HG03066 (cell line): ENCODE results near the gene MYCBPAP.

Experiments
- ATAC-seq: cut with Tn5 transposase; IDR thresholded peaks from one replicate; pipeline ENCODE4 v1.9.1; 2021; ENCODE audit warnings: low read depth; ENCODE audit not compliant: unreplicated experiment

MYCBPAP gene

GRCh38 chr17:50565402-50566350 lies 57.4 kb downstream of the MYCBPAP start:
- no peak for ATAC-seq

- no peak for ATAC-seq
Measured at GRCh38 chr17:50566886-50567285, 58.6 kb downstream of the MYCBPAP start.

GRCh38 chr17:50568659-50569058 lies 60.4 kb downstream of the MYCBPAP start:
- no peak for ATAC-seq

GRCh38 chr17:50569592-50569991 lies 61.4 kb downstream of the MYCBPAP start:
- ATAC-seq: no peak

- no peak for ATAC-seq
Measured at GRCh38 chr17:50570032-50570431, 61.8 kb downstream of the MYCBPAP start.

GRCh38 chr17:50570528-50570927 lies 62.3 kb downstream of the MYCBPAP start:
- ATAC-seq: no peak

DNA sequence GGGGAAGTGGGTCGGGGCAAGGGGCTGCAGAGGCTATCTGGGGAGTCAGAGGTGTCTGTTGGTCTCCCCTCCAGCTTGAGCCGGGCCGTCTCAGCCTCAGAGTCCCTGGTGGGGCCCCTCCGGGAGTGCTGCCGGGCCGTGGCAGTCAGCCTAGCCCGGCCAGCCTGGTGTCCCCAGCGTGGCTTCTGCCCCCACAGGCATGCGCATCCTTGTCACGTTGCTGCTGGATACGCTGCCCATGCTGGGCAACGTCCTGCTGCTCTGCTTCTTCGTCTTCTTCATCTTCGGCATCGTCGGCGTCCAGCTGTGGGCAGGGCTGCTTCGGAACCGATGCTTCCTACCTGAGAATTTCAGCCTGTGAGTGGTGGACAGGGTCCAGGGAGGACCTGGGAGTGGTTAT lies 63.4 kb downstream of the MYCBPAP start:
- ATAC-seq: no peak

DNA sequence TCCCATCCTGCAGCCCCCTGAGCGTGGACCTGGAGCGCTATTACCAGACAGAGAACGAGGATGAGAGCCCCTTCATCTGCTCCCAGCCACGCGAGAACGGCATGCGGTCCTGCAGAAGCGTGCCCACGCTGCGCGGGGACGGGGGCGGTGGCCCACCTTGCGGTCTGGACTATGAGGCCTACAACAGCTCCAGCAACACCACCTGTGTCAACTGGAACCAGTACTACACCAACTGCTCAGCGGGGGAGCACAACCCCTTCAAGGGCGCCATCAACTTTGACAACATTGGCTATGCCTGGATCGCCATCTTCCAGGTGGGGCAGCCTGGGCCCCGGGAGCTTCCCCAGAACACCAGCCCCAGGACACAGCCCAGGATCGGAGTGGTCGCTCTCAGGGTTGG lies 64.3 kb downstream of the MYCBPAP start:
- ATAC-seq: no peak

DNA sequence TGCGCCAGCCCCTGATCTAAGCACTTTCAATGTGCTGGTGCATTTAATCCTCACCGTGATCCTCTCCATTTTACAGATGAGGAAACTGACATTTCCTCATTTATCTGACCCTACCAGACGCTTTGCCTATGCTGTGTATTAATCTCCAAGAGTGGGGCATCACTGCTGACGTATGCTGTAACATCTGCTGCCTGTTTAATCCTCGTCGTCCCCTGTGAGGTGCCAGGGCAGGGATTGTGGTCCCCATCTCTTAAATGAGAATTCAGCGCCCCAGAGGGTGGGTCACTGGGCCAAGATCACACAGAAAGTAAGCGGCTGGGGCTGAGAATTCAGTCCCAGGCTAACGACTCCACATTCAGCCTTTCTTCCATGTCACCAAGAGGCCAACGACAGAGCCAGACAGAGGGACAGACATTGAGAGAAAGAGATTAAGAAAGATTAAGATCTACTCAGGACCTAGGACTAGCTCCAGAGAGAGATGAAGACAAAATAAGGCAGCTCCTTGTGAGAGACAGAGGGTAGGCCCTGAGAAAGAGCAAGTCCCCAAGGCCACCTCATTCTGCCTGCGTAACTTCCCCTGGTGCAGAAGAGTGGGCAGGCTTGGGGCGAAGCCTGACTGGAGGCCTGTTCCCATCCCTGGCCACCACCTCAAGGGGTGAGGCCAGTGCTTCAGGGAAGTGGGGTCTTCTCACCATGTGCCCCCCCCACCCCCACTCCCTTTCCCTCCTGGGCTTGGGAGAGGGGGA lies 65.8 kb downstream of the MYCBPAP start:
- ATAC-seq: no peak

DNA sequence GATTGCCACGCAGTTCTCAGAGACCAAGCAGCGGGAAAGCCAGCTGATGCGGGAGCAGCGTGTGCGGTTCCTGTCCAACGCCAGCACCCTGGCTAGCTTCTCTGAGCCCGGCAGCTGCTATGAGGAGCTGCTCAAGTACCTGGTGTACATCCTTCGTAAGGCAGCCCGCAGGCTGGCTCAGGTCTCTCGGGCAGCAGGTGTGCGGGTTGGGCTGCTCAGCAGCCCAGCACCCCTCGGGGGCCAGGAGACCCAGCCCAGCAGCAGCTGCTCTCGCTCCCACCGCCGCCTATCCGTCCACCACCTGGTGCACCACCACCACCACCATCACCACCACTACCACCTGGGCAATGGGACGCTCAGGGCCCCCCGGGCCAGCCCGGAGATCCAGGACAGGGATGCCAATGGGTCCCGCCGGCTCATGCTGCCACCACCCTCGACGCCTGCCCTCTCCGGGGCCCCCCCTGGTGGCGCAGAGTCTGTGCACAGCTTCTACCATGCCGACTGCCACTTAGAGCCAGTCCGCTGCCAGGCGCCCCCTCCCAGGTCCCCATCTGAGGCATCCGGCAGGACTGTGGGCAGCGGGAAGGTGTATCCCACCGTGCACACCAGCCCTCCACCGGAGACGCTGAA lies 67.5 kb downstream of the MYCBPAP start:
- ATAC-seq: no peak

DNA sequence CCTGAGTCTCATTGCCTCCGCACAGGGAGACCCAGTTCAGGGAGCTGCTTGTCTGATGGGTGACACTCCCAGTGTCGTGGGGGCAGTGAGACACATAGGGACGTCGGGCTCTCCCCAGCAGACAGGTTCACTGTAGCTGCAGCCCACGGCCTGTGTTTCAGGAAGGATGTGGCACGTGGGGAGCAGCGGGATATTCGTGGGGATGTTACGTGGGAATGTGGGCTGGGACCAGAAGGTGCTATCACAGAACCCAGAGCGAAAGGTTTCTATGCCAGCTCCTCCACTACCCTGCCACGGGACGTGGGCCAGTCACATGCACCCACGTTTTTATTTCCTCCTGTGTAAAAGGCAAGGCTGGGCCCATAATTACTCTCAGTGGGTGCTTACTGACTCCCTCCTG lies 68.6 kb downstream of the MYCBPAP start:
- no peak for ATAC-seq

DNA sequence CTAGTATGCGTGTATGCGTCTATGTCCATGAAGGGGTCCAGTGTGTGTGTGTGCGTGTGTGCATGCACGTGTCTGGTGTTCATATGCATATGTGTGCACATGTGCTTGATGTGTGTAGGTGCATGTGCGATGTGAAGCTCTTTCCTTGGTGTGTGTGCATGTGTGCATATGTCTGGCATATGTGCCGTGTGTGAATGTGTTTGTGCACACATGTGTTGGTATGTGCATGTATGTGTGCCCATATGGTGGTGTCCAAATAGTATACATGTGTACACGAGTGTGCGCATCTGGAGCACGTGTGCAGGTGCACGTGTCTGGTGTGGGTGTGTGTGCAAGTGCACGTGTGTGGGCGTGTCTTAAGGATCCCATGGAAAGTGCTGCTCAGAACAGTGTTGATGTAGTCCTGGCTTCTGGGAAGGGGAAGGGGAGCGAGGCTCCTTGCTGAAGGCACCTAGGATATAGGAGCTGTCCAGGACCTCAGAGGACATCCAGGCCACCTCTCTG lies 69.3 kb downstream of the MYCBPAP start:
- ATAC-seq: no peak

- no peak for ATAC-seq
Measured at GRCh38 chr17:50578173-50578572, 69.9 kb downstream of the MYCBPAP start.

DNA sequence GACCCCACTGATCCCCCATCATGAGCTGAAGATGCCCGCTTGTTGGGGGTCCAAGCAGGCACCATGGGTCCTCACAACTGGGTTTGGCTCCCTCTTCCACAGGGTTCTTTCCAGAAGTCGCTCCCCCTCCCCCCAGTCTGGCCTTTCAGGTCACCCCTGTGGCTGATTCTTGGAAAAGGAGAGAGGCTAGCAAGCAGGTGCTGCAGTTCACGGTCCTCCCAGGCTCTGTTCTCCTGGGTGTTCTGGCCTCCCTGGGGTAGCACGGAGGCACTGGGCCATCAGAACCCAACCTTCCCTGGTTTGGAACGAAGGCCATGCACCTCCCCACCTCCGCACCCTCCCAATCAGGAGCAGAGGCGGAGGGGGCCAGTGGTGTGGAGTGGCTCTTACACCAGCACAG lies 71.2 kb downstream of the MYCBPAP start:
- no peak for ATAC-seq

DNA sequence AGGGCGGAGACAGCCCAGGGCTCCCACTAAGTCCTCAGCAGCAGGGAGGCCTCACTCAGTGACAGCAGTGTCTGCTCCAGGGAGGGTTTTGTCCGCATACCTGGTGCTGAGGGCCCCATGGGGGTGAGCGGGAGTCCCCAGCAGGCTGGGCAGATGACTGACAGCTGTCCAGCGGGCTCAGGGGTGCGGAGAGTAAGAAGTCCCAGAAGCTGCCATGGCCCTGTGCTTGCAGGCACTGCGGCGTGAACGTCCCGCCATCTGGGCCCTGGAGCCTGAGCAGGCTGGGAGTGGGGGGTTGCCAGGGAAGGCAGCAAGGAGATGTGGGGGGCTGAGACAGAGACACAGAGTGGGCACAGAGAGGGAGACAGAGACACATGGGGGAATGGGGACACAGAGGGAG lies 72.4 kb downstream of the MYCBPAP start:
- no peak for ATAC-seq
